Thyroid gland (tissue), 4 donors: ENCODE results near the gene MKI67. TPM values are rescaled to one million over a fixed set of nuclear protein-coding genes. Genes with fewer than 3 reads are reported as not detected.

Experiments
- DNase-seq, 2 donors: peaks; one replicate each; pipeline ENCODE4 v3.0.0-alpha.2; 2019
- H3K27ac ChIP-seq, 3 donors: fragments of 200-600 bp; sonication (generic); 1 replicate in 2 of 3; 2 replicates in 1 of 3; pipeline ENCODE4 v1.5.1; 2016 to 2019; ENCODE audit warnings: mild to moderate bottlenecking in 1 of 3, moderate library complexity in 1 of 3
- H3K27me3 ChIP-seq: fragments of 200-600 bp; sonication (generic); one replicate; pipeline ENCODE4 v1.5.1; 2019
- H3K36me3 ChIP-seq, 2 donors: fragments of 200-600 bp; sonication (generic); one replicate each; pipeline ENCODE4 v1.5.1; 2016 to 2019
- H3K4me1 ChIP-seq, 2 donors: fragments of 200-600 bp; sonication (generic); one replicate each; pipeline ENCODE4 v1.5.1; 2017 to 2019
- H3K4me3 ChIP-seq, 3 donors: fragments of 200-600 bp; sonication (generic); replicated peaks in 1 of 3; 1 replicate in 2 of 3; 2 replicates in 1 of 3; pipeline ENCODE4 v1.5.1; 2016; ENCODE audit warnings: mild to moderate bottlenecking in 1 of 3
- H3K9me3 ChIP-seq: fragments of 200-600 bp; sonication (generic); one replicate; pipeline ENCODE4 v1.5.1; 2017
- POLR2A ChIP-seq, 2 donors: fragments of 450-650 bp; IDR thresholded peaks; one replicate each; pipeline ENCODE4 v1.6.1; 2017; ENCODE audit warnings: antibody characterized with exemption in 2 of 2, mild to moderate bottlenecking in 2 of 2, moderate library complexity in 1 of 2
- WGBS, 2 donors: methylation state at CpG; one replicate each; pipeline ENCODE4 v1.1.5; 2017; 5-methylcytosine and 5-hydroxymethylcytosine counted together
- intact Hi-C: fragments of 100-400 bp; cut with DNase I; formaldehyde crosslinking; loops from one replicate; pipeline ENCODE4 v1.15.1; 2023
- total RNA-seq, 4 donors: library from RNA; depleted of rRNA; stranded (reverse); fragments of >200 nt; gene quantifications; one replicate each; pipeline ENCODE4 v1.2.3, GENCODE V29; 2016
- TF ChIP-seq, protein P1 (sequence below), 6 experiments: fragments of 200-600 bp in 3 of 6; fragments of 450-650 bp in 3 of 6; sonication (generic) in 3 of 6; IDR thresholded peaks; one replicate each; pipeline ENCODE4 v1.5.1; 2016 to 2019; ENCODE audit warnings: antibody characterized with exemption in 6 of 6, mild to moderate bottlenecking in 2 of 6, inconsistent platforms in 1 of 6, moderate library complexity in 1 of 6

MKI67 gene
- total RNA-seq, 4 donors from 2014 or later, result 0.24 to 1.9 (median 0.76) TPM

DNA sequence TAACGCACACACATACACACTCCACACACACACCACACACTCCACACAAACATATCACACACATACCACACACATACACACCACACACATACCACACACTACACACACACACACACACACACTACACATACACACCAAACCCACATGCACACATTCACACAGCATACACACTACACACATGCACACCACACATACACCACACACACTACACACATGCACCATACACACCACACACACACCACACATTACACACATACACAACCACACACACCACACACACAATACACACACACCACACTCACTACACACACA, 66.3 kb downstream of the MKI67 start:
- no peak for DNase-seq
- intact Hi-C loops, result no loop called here
- no peaks in the 10 kb centered on the region for H3K36me3 ChIP-seq
- no peaks in the 10 kb centered on the region for H3K27me3 ChIP-seq
- no peak overlapping the region for H3K4me3 ChIP-seq
- no peaks in the 10 kb centered on the region for H3K9me3 ChIP-seq
- no peak overlapping the region for H3K27ac ChIP-seq
- WGBS, 2 donors, result 0 to 96% methylated on average over 1 of the region's 1 CpG
- peaks cover 0 to 23% of the 10 kb centered on the region in 2 donors for H3K4me1 ChIP-seq
- no peak for TF ChIP-seq POLR2A (IDR thresholded peaks at IDR 0.05)
- TF ChIP-seq, protein P1, sequence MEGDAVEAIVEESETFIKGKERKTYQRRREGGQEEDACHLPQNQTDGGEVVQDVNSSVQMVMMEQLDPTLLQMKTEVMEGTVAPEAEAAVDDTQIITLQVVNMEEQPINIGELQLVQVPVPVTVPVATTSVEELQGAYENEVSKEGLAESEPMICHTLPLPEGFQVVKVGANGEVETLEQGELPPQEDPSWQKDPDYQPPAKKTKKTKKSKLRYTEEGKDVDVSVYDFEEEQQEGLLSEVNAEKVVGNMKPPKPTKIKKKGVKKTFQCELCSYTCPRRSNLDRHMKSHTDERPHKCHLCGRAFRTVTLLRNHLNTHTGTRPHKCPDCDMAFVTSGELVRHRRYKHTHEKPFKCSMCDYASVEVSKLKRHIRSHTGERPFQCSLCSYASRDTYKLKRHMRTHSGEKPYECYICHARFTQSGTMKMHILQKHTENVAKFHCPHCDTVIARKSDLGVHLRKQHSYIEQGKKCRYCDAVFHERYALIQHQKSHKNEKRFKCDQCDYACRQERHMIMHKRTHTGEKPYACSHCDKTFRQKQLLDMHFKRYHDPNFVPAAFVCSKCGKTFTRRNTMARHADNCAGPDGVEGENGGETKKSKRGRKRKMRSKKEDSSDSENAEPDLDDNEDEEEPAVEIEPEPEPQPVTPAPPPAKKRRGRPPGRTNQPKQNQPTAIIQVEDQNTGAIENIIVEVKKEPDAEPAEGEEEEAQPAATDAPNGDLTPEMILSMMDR (IDR thresholded peaks at IDR 0.05), result no peak

DNA sequence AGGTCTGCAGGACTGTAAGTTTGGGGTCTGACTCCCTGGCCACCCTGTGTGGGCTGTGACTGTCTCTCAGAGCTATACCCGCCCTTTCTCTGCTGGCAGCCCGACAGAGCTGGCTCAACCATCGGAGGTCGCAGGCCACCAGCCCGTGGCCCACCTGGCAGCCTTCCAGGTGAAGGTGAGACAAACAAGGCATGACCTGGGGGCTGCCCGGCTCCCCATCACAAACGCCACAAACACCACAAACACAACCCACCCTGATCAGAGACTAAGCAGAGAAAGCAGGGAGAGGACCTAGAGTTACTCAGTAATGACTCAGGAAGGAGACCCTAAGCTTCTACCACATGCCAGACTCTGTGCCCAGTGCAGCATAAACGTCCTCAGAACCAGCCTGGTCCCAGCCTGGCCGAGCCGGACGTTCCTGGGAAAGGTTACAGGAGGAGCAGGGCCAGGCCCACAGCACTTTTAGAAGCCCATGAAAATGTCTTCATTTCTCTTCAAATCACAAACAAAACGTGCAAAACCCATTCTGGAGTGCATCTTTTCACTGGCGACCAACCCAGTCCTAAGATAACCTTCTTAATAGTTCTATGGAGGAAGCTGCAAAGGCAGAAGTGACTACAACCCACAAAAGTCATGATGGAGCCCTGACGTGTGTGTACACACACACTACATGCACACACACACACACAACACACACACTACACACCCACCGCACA, 66.8 kb downstream of the MKI67 start:
- no peaks in the 10 kb centered on the region for H3K27me3 ChIP-seq
- H3K36me3 ChIP-seq, result no peaks in the 10 kb centered on the region
- H3K4me1 ChIP-seq, result peaks cover 0 to 22% of the 10 kb centered on the region in 2 donors
- H3K27ac ChIP-seq, result no peak overlapping the region
- TF ChIP-seq, protein P1 (IDR thresholded peaks at IDR 0.05), result no peak
- no peak for TF ChIP-seq POLR2A (IDR thresholded peaks at IDR 0.05)
- H3K4me3 ChIP-seq, result no peak overlapping the region
- no peaks in the 10 kb centered on the region for H3K9me3 ChIP-seq
- no peak for DNase-seq
- intact Hi-C loops, result no loop called here
- 78 to 80% methylated on average over 15 of the region's 15 CpGs for WGBS, 2 donors

DNA sequence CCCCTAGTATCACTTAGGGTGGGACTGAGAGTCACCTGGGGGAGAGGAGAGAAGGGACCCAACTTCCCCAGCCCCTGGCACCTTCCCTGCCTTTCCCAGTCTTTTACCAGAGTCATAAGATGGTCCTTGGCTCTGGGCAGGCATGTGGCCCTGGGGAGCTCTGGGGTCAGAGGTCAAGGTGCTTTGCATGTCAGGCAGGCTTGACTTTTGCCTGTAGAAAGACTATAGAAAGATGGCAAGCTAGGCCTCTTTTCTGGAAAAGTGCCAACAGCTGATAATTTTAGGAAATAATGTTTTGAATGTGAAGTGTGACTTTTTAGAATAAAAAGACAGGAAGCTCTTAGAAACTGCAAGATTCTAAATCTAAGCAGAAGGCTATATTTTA, 67.5 kb downstream of the MKI67 start:
- H3K4me3 ChIP-seq, result no peak overlapping the region
- no peak for DNase-seq
- intact Hi-C loops, result no loop called here
- no peaks in the 10 kb centered on the region for H3K36me3 ChIP-seq
- H3K27me3 ChIP-seq, result no peaks in the 10 kb centered on the region
- H3K4me1 ChIP-seq, result peaks cover 0 to 16% of the 10 kb centered on the region in 2 donors
- H3K9me3 ChIP-seq, result no peaks in the 10 kb centered on the region
- no peak for TF ChIP-seq POLR2A (IDR thresholded peaks at IDR 0.05)
- TF ChIP-seq, protein P1 (IDR thresholded peaks at IDR 0.05), result no peak
- no peak overlapping the region for H3K27ac ChIP-seq

DNA sequence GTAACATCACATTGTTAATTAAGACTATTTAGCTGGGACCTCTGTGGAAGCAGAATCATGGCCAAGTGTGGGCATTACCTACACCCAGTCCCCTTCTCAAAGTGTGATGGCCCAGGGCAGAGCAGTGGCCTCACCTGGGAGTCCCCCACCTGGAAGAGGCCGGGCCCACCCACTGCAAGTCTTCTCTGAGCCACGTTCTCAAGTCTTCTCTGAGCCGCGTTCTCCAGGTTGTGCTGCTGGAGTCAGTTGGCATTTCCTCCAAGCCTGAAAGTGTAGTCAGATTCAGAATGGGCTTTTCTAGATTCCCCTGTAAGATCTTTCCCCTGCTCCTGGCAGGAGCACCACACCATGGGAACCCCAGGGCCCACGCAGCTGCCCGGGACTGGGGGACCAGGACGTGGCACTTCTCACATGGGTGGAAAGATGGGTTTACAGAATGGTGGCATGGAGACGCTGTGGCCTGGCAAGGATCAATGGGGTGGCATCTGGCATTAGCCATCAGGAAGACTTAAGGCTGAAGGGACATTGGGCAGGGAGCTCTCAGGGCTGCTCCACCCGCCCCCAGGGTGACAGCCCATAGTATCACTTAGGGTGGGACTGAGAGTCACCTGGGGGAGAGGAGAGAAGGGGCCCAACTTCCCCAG, 68.0 kb downstream of the MKI67 start:
- Histone ChIP-seq H3K4me3 (no peak overlapping the region), H3K27me3 (no peaks in the 10 kb centered on the region), H3K27ac (no peak overlapping the region), H3K36me3 (no peaks in the 10 kb centered on the region), H3K4me1 (peaks cover 0 to 12% of the 10 kb centered on the region in 2 donors), H3K9me3 (no peaks in the 10 kb centered on the region)
- 91 to 92% methylated on average over 9 of the region's 9 CpGs for WGBS, 2 donors
- intact Hi-C loops, result no loop called here
- DNase-seq, result no peak
- TF ChIP-seq, protein P1 (IDR thresholded peaks at IDR 0.05), result no peak

DNA sequence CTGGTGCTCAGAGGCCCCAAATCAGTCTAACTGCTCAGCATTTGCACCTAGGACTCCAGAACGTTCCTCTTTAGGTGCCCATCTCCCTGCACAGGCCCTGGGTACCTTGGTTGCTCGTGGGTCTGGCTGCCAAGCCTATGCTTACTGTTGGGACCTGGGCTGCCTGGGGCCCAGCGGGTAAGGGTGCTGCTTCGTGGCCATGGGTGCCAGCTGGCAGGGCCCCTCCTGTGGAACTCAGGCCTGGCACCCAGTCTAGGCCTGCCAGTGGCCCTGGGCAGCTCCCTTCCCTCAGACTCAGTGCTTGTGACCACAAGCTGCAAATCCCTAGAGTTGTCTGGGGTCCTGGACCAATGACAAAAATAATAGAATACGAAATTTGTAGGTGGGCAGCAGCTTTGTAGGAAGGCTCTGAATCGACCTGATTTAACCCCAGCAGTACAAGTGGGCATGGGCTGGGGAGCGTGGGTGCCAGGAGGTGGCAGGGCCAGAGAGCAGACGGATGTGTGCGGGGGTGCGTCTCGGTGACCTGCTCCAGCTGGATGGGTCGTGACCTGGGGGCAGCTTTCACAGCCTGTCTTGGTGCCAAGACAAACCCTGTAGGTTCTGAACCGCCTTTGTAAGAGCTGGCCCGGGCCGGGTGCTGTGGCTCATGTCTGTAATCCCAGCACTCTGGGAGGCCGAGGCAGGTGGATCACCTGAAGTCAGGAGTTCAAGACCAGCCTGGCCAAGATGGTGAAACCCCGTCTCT, 69.7 kb downstream of the MKI67 start:
- no peaks in the 10 kb centered on the region for H3K27me3 ChIP-seq
- TF ChIP-seq POLR2A (IDR thresholded peaks at IDR 0.05), result no peak
- TF ChIP-seq, protein P1 (IDR thresholded peaks at IDR 0.05), result no peak
- 82 to 94% methylated on average over 17 of the region's 17 CpGs for WGBS, 2 donors
- H3K4me1 ChIP-seq, result no peaks in the 10 kb centered on the region
- intact Hi-C loops, result no loop called here
- no peak overlapping the region for H3K4me3 ChIP-seq
- no peak for DNase-seq
- no peaks in the 10 kb centered on the region for H3K36me3 ChIP-seq
- no peak overlapping the region for H3K27ac ChIP-seq
- H3K9me3 ChIP-seq, result no peaks in the 10 kb centered on the region
